ENCODE data around the gene HIBCH.
"Not testable (repeated sequence)": the region's sequence is repeated elsewhere in the genome, so short reads cannot be mapped to it uniquely, and the experiment has no call there.

Gene HIBCH

DNA sequence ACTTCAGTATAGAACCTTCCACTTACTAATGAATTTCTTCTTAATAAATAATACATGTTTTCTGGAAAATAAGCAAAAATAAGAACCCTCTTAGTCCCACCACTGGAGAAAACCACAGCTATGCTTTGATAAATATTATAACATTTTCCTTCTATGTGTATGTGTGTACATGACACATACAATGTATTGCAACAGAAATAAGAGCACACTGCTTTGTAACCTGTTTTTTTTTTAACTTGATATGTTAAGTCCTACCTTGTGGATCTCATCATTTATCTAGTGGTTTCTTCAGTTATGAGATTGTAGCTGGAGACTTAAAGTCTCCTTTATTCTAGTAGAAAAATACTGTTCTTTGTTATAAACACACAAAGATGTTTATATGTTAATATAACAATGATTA lies 40.9 kb upstream of the HIBCH start:
- Histone ChIP-seq H3K4me1 (ENCODE audit: insufficient read depth, insufficient read length) (no peaks in the 10 kb centered on the region), H3K36me3 (ENCODE audit: insufficient read depth, insufficient read length, low read length) (no peaks in the 10 kb centered on the region), H3K4me3 (ENCODE audit: insufficient read length, low read depth) (no peak overlapping the region), H3K27me3 (ENCODE audit: insufficient read depth, insufficient read length) (no peaks in the 10 kb centered on the region), H3K9ac (ENCODE audit: insufficient read length, low read depth) (no peak overlapping the region), H3K9me3 (ENCODE audit: insufficient read depth, low read length) (no peaks in the 10 kb centered on the region)
- no peak for DNase-seq (ENCODE audit: low read depth, low spot score)
- no peak for TF ChIP-seq YY1 (IDR thresholded peaks at IDR 0.05; ENCODE audit: insufficient read depth, insufficient read length)
- no peak for TF ChIP-seq ZNF274 (IDR thresholded peaks at IDR 0.05; ENCODE audit: low read depth, low read length)

DNA sequence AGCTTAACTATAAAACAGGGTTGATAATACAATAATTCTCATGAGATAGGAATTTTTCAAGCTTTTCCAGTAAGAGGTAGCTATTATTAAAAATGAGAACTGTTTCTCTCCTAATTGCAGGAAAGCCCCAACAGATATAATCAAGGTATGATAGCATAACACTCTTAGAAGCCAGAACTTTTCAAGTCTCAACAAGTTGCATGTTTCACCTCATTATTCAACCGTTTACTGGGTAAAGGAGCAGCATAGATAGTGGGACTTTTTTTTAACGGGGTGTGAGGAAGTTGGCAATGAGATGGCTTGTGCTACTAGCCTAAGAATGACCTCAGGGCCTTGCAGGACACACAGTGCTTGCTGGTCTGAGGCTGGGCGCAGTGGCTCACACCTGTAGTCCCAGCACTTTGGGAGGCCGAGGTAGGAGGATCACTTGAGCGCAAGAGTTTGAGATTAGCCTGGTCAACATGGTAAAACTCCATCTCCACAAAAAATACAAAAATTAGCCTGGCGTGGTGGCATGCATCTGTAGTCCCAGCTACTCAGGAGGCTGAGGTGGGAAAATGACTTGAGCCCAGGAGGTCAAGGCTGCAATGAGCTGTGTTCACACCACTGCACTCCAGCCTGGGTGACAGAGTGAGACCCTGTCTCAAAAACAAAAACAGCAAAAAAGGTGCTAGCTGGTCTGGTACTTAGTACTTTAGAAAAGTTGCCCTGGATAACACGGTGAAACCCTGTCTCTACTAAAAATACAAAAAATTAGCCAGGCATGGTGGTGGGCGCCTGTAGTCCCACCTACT lies 39.2 kb upstream of the HIBCH start:
- not testable (repeated sequence) for H3K27me3 ChIP-seq (ENCODE audit: insufficient read depth, insufficient read length); DNase-seq (ENCODE audit: low read depth, low spot score); H3K9me3 ChIP-seq (ENCODE audit: insufficient read depth, low read length); H3K4me3 ChIP-seq (ENCODE audit: insufficient read length, low read depth); H3K36me3 ChIP-seq (ENCODE audit: insufficient read depth, insufficient read length, low read length); H3K4me1 ChIP-seq (ENCODE audit: insufficient read depth, insufficient read length); H3K9ac ChIP-seq (ENCODE audit: insufficient read length, low read depth)

DNA sequence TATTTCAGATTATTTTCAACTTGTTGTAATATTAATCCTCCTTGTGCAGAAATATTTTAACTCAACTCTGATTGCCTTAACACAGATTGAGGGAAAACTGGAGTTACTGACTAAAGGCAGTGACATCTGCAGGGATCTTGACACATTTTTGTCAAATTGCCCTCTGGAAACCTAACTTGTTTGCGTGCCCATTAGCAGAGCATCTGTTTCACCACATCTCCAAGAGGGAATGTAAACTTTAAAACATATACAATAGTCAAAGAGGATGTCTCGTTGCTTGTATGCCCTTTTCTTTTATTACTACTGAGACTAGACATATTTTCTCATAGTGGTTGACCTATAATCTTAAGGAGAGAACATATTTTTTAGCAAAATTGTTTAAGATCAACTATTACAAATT lies 38.0 kb upstream of the HIBCH start:
- Histone ChIP-seq H3K4me1 (ENCODE audit: insufficient read depth, insufficient read length) (no peaks in the 10 kb centered on the region), H3K9ac (ENCODE audit: insufficient read length, low read depth) (no peak overlapping the region), H3K9me3 (ENCODE audit: insufficient read depth, low read length) (no peaks in the 10 kb centered on the region), H3K36me3 (ENCODE audit: insufficient read depth, insufficient read length, low read length) (no peaks in the 10 kb centered on the region), H3K4me3 (ENCODE audit: insufficient read length, low read depth) (no peak overlapping the region), H3K27me3 (ENCODE audit: insufficient read depth, insufficient read length) (no peaks in the 10 kb centered on the region)
- no peak for DNase-seq (ENCODE audit: low read depth, low spot score)
- no peak for TF ChIP-seq YY1 (IDR thresholded peaks at IDR 0.05; ENCODE audit: insufficient read depth, insufficient read length)
- no peak for TF ChIP-seq ZNF274 (IDR thresholded peaks at IDR 0.05; ENCODE audit: low read depth, low read length)
- TF ChIP-seq SUZ12 (IDR thresholded peaks at IDR 0.05; ENCODE audit: extremely low read depth, insufficient read depth, insufficient read length): no peak

- Histone ChIP-seq H3K9ac (ENCODE audit: insufficient read length, low read depth) (no peak overlapping the region), H3K4me1 (ENCODE audit: insufficient read depth, insufficient read length) (no peaks in the 10 kb centered on the region), H3K27me3 (ENCODE audit: insufficient read depth, insufficient read length) (no peaks in the 10 kb centered on the region), H3K9me3 (ENCODE audit: insufficient read depth, low read length) (no peaks in the 10 kb centered on the region), H3K4me3 (ENCODE audit: insufficient read length, low read depth) (no peak overlapping the region), H3K36me3 (ENCODE audit: insufficient read depth, insufficient read length, low read length) (no peaks in the 10 kb centered on the region)
- DNase-seq (ENCODE audit: low read depth, low spot score): no peak
- no peak for TF ChIP-seq YY1 (IDR thresholded peaks at IDR 0.05; ENCODE audit: insufficient read depth, insufficient read length)
- no peak for TF ChIP-seq SUZ12 (IDR thresholded peaks at IDR 0.05; ENCODE audit: extremely low read depth, insufficient read depth, insufficient read length)
- no peak for TF ChIP-seq ZNF274 (IDR thresholded peaks at IDR 0.05; ENCODE audit: low read depth, low read length)
Observed at GRCh38 chr2:190355968-190356644, 36.5 kb upstream of the HIBCH start.

DNA sequence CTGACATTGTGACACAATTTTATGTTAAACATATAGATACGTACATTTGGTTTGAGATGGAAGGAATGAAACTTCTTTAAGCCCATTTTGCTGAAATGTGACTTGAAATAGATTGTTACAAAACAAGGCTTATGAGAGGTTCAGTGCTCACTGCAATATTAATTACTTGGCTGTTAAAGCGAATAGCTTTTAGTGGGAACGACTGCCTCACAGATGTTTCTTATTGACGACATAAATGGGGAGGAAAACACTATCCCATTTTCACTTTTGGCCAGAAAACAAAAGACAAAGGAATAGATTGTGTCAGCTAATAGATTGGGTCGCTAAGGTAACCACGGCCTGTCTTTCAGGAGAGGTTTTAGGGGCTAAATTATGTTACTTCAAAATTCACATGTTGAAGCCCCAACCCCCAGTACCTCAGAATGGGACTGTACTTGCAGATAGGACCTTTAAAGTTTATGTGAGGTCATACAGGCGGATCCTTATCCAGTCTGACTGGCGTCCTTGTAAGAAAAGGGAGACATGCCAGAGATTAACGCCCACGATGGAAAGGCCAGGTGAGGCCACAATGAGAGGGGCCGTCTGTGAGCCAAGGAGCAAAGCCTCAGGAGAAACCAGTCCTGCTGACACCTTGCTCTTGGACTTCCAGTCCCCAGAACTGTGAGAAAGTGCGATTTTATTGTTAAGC lies 34.5 kb upstream of the HIBCH start:
- Histone ChIP-seq H3K9me3 (ENCODE audit: insufficient read depth, low read length) (no peaks in the 10 kb centered on the region), H3K27me3 (ENCODE audit: insufficient read depth, insufficient read length) (no peaks in the 10 kb centered on the region), H3K36me3 (ENCODE audit: insufficient read depth, insufficient read length, low read length) (no peaks in the 10 kb centered on the region), H3K4me3 (ENCODE audit: insufficient read length, low read depth) (no peak overlapping the region), H3K4me1 (ENCODE audit: insufficient read depth, insufficient read length) (no peaks in the 10 kb centered on the region), H3K9ac (ENCODE audit: insufficient read length, low read depth) (no peak overlapping the region)
- TF ChIP-seq ZNF274 (IDR thresholded peaks at IDR 0.05; ENCODE audit: low read depth, low read length) (no peak), YY1 (IDR thresholded peaks at IDR 0.05; ENCODE audit: insufficient read depth, insufficient read length) (no peak), SUZ12 (IDR thresholded peaks at IDR 0.05; ENCODE audit: extremely low read depth, insufficient read depth, insufficient read length) (no peak)
- no peak for DNase-seq (ENCODE audit: low read depth, low spot score)

DNA sequence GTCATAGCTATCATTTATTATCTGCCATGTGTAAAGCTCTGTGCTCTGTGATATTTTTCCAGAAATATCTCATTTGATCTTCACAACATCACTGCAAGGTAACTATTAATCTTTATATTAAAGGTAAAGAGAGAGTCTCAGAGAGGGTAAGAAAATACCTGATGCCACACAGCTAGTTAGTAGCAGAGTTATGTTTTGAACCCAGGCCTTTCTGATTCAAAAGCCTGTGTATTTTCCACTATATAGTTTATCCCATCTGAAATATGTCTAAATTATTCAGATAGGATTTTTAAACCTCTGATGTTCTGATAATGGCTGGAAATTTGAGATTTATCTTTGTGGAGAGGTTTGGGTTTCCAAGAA lies 33.9 kb upstream of the HIBCH start:
- no peak for DNase-seq (ENCODE audit: low read depth, low spot score)
- Histone ChIP-seq H3K9ac (ENCODE audit: insufficient read length, low read depth) (no peak overlapping the region), H3K36me3 (ENCODE audit: insufficient read depth, insufficient read length, low read length) (peaks cover 3% of the 10 kb centered on the region), H3K27me3 (ENCODE audit: insufficient read depth, insufficient read length) (no peaks in the 10 kb centered on the region), H3K4me1 (ENCODE audit: insufficient read depth, insufficient read length) (no peaks in the 10 kb centered on the region), H3K9me3 (ENCODE audit: insufficient read depth, low read length) (no peaks in the 10 kb centered on the region), H3K4me3 (ENCODE audit: insufficient read length, low read depth) (no peak overlapping the region)
- TF ChIP-seq ZNF274 (IDR thresholded peaks at IDR 0.05; ENCODE audit: low read depth, low read length) (no peak), YY1 (IDR thresholded peaks at IDR 0.05; ENCODE audit: insufficient read depth, insufficient read length) (no peak), SUZ12 (IDR thresholded peaks at IDR 0.05; ENCODE audit: extremely low read depth, insufficient read depth, insufficient read length) (no peak)
